HCT116 (cell line): Measurements from ENCODE around the gene ESYT1.

ENCODE experiments used
- CEBPB ChIP-seq: IDR thresholded peaks from 2 replicates; pipeline ENCODE4 v1.6.1; 2012; ENCODE audit warnings: low read depth
- ELF1 ChIP-seq: IDR thresholded peaks from 2 replicates; pipeline ENCODE4 v1.6.1; 2012; ENCODE audit warnings: low read depth, borderline replicate concordance
- EZH2phosphoT487 ChIP-seq: fragments of 200-600 bp; IDR thresholded peaks from 2 replicates; pipeline ENCODE4 v1.6.1; 2018; ENCODE audit warnings: antibody characterized with exemption, borderline replicate concordance
- FOSL1 ChIP-seq: IDR thresholded peaks from 2 replicates; pipeline ENCODE4 v1.6.1; 2012; ENCODE audit warnings: low read depth
- JUND ChIP-seq: IDR thresholded peaks from 2 replicates; pipeline ENCODE4 v1.6.1; 2012
- POLR2A ChIP-seq: IDR thresholded peaks from 2 replicates; pipeline ENCODE4 v1.7.0; 2011; ENCODE audit warnings: borderline replicate concordance; ENCODE audit not compliant: insufficient read depth, insufficient read length; ENCODE audit errors: extremely low read depth
- POLR2AphosphoS5 ChIP-seq: IDR thresholded peaks from 2 replicates; pipeline ENCODE4 v1.6.1; 2011; ENCODE audit warnings: mild to moderate bottlenecking, low read depth, low read length, moderate library complexity
- RAD21 ChIP-seq: IDR thresholded peaks from 2 replicates; pipeline ENCODE4 v1.6.1; 2012; ENCODE audit warnings: low read depth, mild to moderate bottlenecking
- REST ChIP-seq: IDR thresholded peaks from 2 replicates; pipeline ENCODE4 v1.6.1; 2012; ENCODE audit warnings: low read depth
- SIN3A ChIP-seq: IDR thresholded peaks from 2 replicates; pipeline ENCODE4 v1.6.1; 2012; ENCODE audit warnings: low read depth
- SP1 ChIP-seq: IDR thresholded peaks from 2 replicates; pipeline ENCODE4 v1.6.1; 2012; ENCODE audit warnings: low read depth
- YY1 ChIP-seq: IDR thresholded peaks from 2 replicates; pipeline ENCODE4 v1.6.1; 2011; ENCODE audit warnings: low read length, low read depth, moderate library complexity, mild to moderate bottlenecking; ENCODE audit not compliant: insufficient replicate concordance; ENCODE audit errors: extremely low read depth
- ZFX ChIP-seq: fragments of 450-650 bp; IDR thresholded peaks from 2 replicates; pipeline ENCODE4 v1.6.1; 2017
- TF ChIP-seq, protein P1 (sequence below), 3 experiments: fragments of 200-600 bp in 1 of 3; sonication (generic) in 1 of 3; IDR thresholded peaks in 2 of 3; conservative IDR thresholded peaks in 1 of 3; 2 replicates each; pipeline ENCODE4 v1.5.1; 2012 to 2017; ENCODE audit warnings: low read depth in 2 of 3, low read length in 2 of 3, antibody characterized with exemption in 1 of 3, borderline replicate concordance in 1 of 3, control low read depth in 1 of 3, mild to moderate bottlenecking in 1 of 3, mixed read lengths in 1 of 3, mixed run types in 1 of 3, moderate library complexity in 1 of 3; ENCODE audit not compliant: insufficient read depth in 1 of 3

DNA sequence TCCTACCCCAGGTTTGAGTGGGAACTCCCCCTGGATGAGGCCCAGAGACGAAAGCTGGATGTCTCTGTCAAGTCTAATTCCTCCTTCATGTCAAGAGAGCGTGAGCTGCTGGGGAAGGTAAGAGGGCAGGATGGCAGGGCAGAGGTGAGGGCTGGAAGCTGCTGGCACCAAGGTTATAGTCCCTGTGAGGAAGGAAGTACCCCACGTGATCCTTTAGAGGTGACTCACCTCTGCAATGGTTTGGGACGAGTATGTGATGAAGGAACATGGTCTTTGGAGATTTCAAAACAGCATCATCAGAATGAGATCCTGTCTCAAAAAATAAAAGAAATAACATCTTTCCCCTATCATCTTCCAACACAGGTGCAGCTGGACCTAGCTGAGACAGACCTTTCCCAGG, 15.2 kb downstream of the ESYT1 start:
- TF ChIP-seq POLR2A (no peak), CEBPB (no peak), SIN3A (no peak), REST (no peak), JUND (no peak), POLR2AphosphoS5 (no peak), EZH2phosphoT487 (no peak), SP1 (no peak), YY1 (no peak), ELF1 (no peak), ZFX (no peak), RAD21 (no peak), FOSL1 (no peak)
- TF ChIP-seq, protein P1, sequence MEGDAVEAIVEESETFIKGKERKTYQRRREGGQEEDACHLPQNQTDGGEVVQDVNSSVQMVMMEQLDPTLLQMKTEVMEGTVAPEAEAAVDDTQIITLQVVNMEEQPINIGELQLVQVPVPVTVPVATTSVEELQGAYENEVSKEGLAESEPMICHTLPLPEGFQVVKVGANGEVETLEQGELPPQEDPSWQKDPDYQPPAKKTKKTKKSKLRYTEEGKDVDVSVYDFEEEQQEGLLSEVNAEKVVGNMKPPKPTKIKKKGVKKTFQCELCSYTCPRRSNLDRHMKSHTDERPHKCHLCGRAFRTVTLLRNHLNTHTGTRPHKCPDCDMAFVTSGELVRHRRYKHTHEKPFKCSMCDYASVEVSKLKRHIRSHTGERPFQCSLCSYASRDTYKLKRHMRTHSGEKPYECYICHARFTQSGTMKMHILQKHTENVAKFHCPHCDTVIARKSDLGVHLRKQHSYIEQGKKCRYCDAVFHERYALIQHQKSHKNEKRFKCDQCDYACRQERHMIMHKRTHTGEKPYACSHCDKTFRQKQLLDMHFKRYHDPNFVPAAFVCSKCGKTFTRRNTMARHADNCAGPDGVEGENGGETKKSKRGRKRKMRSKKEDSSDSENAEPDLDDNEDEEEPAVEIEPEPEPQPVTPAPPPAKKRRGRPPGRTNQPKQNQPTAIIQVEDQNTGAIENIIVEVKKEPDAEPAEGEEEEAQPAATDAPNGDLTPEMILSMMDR (IDR thresholded peaks at IDR 0.05 in 2 of 3, conservative IDR thresholded peaks at IDR 0.05 in 1 of 3; ENCODE audit: borderline replicate concordance in 1 of 3, insufficient read depth in 1 of 3, low read depth in 2 of 3, low read length in 2 of 3) = no peak
